ENCODE measurements around the gene OTUB1. TPM values are rescaled to one million over a fixed set of nuclear protein-coding genes. Genes with fewer than 3 reads are reported as not detected.

The OTUB1 gene
- total and polyA plus RNA-seq, 2 of the 13 experiments (the other 11 are each of a cell fraction or from before 2014, with no cell fraction given), result 58.8 to 130 TPM

GRCh38 chr11:63938479-63939396, 47.5 kb upstream of the OTUB1 start, which contains the start of gene NAA40 (continued):
- TF ChIP-seq ZNF878 (CRISPR knock-in tag; IDR thresholded peaks at IDR 0.05) (no peak), ZNF503 (CRISPR knock-in tag; IDR thresholded peaks at IDR 0.05) (no peak), RFXAP (CRISPR knock-in tag; IDR thresholded peaks at IDR 0.05; ENCODE audit: borderline replicate concordance) (peak; percentile 36), MXD4 (CRISPR knock-in tag; IDR thresholded peaks at IDR 0.05) (peak; percentile 94), ZNF33B (CRISPR knock-in tag; IDR thresholded peaks at IDR 0.05) (no peak), FOXK2 (IDR thresholded peaks at IDR 0.05) (no peak), SKI (IDR thresholded peaks at IDR 0.05; ENCODE audit: partially characterized antibody) (peak; percentile 72), ZNF775 (CRISPR knock-in tag; IDR thresholded peaks at IDR 0.05; ENCODE audit: borderline replicate concordance) (no peak), MTA3 (CRISPR knock-in tag; IDR thresholded peaks at IDR 0.05) (no peak), EHMT2 (IDR thresholded peaks at IDR 0.05; ENCODE audit: borderline replicate concordance, low read depth, low read length) (no peak), ZNF383 (CRISPR knock-in tag; IDR thresholded peaks at IDR 0.05; ENCODE audit: borderline replicate concordance) (no peak), POLR2G (IDR thresholded peaks at IDR 0.05; ENCODE audit: low read depth, low read length) (peak; percentile 47; the same call in 1 of the 2 replicates), ZNF800 (CRISPR knock-in tag; IDR thresholded peaks at IDR 0.05) (0 out of 2 replicates have a peak, but pooled peaks have one; percentile 40), ZNF260 (CRISPR knock-in tag; IDR thresholded peaks at IDR 0.05; ENCODE audit: borderline replicate concordance, low read depth) (no peak), TARDBP (CRISPR knock-in tag; IDR thresholded peaks at IDR 0.05) (no peak; the same call in 1 of the 2 replicates)
- TF ChIP-seq, protein P1, sequence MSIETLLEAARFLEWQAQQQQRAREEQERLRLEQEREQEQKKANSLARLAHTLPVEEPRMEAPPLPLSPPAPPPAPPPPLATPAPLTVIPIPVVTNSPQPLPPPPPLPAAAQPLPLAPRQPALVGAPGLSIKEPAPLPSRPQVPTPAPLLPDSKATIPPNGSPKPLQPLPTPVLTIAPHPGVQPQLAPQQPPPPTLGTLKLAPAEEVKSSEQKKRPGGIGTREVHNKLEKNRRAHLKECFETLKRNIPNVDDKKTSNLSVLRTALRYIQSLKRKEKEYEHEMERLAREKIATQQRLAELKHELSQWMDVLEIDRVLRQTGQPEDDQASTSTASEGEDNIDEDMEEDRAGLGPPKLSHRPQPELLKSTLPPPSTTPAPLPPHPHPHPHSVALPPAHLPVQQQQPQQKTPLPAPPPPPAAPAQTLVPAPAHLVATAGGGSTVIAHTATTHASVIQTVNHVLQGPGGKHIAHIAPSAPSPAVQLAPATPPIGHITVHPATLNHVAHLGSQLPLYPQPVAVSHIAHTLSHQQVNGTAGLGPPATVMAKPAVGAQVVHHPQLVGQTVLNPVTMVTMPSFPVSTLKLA (IDR thresholded peaks at IDR 0.05), result peak; percentile 45; the same call in 1 of the 2 replicates
- TF ChIP-seq, protein P2, sequence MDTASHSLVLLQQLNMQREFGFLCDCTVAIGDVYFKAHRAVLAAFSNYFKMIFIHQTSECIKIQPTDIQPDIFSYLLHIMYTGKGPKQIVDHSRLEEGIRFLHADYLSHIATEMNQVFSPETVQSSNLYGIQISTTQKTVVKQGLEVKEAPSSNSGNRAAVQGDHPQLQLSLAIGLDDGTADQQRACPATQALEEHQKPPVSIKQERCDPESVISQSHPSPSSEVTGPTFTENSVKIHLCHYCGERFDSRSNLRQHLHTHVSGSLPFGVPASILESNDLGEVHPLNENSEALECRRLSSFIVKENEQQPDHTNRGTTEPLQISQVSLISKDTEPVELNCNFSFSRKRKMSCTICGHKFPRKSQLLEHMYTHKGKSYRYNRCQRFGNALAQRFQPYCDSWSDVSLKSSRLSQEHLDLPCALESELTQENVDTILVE (CRISPR knock-in tag; IDR thresholded peaks at IDR 0.05), result peak; percentile 43; the same call in 1 of the 2 replicates
- TF ChIP-seq, protein P3, sequence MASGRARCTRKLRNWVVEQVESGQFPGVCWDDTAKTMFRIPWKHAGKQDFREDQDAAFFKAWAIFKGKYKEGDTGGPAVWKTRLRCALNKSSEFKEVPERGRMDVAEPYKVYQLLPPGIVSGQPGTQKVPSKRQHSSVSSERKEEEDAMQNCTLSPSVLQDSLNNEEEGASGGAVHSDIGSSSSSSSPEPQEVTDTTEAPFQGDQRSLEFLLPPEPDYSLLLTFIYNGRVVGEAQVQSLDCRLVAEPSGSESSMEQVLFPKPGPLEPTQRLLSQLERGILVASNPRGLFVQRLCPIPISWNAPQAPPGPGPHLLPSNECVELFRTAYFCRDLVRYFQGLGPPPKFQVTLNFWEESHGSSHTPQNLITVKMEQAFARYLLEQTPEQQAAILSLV (CRISPR knock-in tag; IDR thresholded peaks at IDR 0.05; ENCODE audit: borderline replicate concordance), result peak; percentile 53; the same call in 1 of the 2 replicates
- TF ChIP-seq, protein P4, sequence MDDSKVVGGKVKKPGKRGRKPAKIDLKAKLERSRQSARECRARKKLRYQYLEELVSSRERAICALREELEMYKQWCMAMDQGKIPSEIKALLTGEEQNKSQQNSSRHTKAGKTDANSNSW (CRISPR knock-in tag; IDR thresholded peaks at IDR 0.05; ENCODE audit: borderline replicate concordance), result no peak
